ENCODE measurements around the gene GOLGA7B. TPM values are rescaled to one million over a fixed set of nuclear protein-coding genes. Genes with fewer than 3 reads are reported as not detected.

Gene GOLGA7B
- total and polyA plus RNA-seq, 9 of the 15 experiments (the other 6 are each of a cell fraction or from before 2014, with no cell fraction given): 0.03 to 0.07 (median 0.04) TPM; not detected in 3

DNA sequence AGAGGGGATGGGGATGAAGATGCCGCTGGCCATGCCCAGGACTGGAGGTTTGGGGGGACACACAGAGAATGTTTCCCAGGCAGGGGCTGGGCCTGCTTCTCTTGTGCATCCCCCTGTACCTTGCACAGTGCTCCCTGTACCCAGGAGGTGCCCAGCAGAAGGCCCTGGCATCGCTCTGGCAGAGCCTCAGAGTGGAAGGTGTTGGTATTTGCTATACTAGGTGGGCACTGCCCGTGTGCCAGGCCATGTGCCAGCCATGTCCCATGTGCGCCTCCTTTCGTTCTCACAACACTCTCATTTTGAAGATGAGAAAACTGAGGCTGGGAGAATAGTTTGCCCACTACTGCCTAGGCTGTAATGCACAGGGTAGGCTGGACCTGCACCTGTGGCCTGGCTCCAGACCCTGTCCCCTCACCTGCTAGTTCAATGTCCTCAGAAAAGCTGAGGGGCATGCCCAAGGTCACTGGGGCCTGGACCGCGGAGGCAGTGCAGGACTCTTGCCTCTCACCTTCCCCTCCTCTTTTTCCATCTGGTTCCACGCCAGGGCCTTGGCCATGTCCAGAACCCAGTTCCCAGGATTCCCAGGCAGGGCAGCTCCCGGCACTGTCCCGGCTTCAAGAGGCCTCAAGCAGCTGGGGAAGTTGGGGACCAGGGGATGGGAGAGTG is 64.7 kb downstream of the GOLGA7B start:
- TF ChIP-seq, protein P1, sequence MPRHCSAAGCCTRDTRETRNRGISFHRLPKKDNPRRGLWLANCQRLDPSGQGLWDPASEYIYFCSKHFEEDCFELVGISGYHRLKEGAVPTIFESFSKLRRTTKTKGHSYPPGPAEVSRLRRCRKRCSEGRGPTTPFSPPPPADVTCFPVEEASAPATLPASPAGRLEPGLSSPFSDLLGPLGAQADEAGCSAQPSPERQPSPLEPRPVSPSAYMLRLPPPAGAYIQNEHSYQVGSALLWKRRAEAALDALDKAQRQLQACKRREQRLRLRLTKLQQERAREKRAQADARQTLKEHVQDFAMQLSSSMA (CRISPR knock-in tag; IDR thresholded peaks at IDR 0.05): no peak
- TF ChIP-seq ZNF197 (CRISPR knock-in tag; IDR thresholded peaks at IDR 0.05; ENCODE audit: low read depth) (no peak), SRSF1 (IDR thresholded peaks at IDR 0.05; ENCODE audit: low read depth, low read length) (no peak), SETDB1 (IDR thresholded peaks at IDR 0.05; ENCODE audit: low read length) (no peak), ZZZ3 (IDR thresholded peaks at IDR 0.05) (no peak), ZNF717 (CRISPR knock-in tag; IDR thresholded peaks at IDR 0.05) (no peak), MECOM (CRISPR knock-in tag; IDR thresholded peaks at IDR 0.05) (no peak), DNMT1 (IDR thresholded peaks at IDR 0.05) (no peak), ZNF133 (CRISPR knock-in tag; IDR thresholded peaks at IDR 0.05) (no peak), BHLHE40 (IDR thresholded peaks at IDR 0.05; ENCODE audit: low read length) (no peak), XRCC3 (IDR thresholded peaks at IDR 0.05) (no peak), CHD4 (IDR thresholded peaks at IDR 0.05; ENCODE audit: insufficient read depth, insufficient replicate concordance, low read depth, low read length, poor library complexity, severe bottlenecking) (no peak)
- TF ChIP-seq, protein P2, sequence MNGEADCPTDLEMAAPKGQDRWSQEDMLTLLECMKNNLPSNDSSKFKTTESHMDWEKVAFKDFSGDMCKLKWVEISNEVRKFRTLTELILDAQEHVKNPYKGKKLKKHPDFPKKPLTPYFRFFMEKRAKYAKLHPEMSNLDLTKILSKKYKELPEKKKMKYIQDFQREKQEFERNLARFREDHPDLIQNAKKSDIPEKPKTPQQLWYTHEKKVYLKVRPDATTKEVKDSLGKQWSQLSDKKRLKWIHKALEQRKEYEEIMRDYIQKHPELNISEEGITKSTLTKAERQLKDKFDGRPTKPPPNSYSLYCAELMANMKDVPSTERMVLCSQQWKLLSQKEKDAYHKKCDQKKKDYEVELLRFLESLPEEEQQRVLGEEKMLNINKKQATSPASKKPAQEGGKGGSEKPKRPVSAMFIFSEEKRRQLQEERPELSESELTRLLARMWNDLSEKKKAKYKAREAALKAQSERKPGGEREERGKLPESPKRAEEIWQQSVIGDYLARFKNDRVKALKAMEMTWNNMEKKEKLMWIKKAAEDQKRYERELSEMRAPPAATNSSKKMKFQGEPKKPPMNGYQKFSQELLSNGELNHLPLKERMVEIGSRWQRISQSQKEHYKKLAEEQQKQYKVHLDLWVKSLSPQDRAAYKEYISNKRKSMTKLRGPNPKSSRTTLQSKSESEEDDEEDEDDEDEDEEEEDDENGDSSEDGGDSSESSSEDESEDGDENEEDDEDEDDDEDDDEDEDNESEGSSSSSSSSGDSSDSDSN (IDR thresholded peaks at IDR 0.05; ENCODE audit: borderline replicate concordance in 1 of 2, low read depth in 2 of 2, low read length in 2 of 2): no peak
- TF ChIP-seq, protein P3, sequence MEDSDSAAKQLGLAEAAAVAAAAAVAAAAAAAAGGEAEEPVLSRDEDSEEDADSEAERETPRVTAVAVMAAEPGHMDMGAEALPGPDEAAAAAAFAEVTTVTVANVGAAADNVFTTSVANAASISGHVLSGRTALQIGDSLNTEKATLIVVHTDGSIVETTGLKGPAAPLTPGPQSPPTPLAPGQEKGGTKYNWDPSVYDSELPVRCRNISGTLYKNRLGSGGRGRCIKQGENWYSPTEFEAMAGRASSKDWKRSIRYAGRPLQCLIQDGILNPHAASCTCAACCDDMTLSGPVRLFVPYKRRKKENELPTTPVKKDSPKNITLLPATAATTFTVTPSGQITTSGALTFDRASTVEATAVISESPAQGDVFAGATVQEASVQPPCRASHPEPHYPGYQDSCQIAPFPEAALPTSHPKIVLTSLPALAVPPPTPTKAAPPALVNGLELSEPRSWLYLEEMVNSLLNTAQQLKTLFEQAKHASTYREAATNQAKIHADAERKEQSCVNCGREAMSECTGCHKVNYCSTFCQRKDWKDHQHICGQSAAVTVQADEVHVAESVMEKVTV (CRISPR knock-in tag; IDR thresholded peaks at IDR 0.05): no peak
- TF ChIP-seq, protein P4, sequence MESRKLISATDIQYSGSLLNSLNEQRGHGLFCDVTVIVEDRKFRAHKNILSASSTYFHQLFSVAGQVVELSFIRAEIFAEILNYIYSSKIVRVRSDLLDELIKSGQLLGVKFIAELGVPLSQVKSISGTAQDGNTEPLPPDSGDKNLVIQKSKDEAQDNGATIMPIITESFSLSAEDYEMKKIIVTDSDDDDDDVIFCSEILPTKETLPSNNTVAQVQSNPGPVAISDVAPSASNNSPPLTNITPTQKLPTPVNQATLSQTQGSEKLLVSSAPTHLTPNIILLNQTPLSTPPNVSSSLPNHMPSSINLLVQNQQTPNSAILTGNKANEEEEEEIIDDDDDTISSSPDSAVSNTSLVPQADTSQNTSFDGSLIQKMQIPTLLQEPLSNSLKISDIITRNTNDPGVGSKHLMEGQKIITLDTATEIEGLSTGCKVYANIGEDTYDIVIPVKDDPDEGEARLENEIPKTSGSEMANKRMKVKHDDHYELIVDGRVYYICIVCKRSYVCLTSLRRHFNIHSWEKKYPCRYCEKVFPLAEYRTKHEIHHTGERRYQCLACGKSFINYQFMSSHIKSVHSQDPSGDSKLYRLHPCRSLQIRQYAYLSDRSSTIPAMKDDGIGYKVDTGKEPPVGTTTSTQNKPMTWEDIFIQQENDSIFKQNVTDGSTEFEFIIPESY (CRISPR knock-in tag; IDR thresholded peaks at IDR 0.05): no peak
- Histone ChIP-seq H3K36me3 (ENCODE audit: control insufficient read depth, insufficient read depth, low read length) (no peaks in the 10 kb centered on the region), H3K9ac (ENCODE audit: insufficient read depth in 1 of 2, low read depth in 2 of 2, low read length in 2 of 2) (no peak overlapping the region), H2AFZ (ENCODE audit: low read depth, low read length) (no peak overlapping the region), H4K20me1 (replicated peaks; ENCODE audit: control insufficient read depth, insufficient read depth, low read length) (0 out of 2 replicates have a peak, but pooled peaks cover 5% of the 10 kb centered on the region), H3K79me2 (ENCODE audit: control insufficient read depth, insufficient read depth, low read length) (no peaks in the 10 kb centered on the region), H3K9me3 (replicated peaks; ENCODE audit: control insufficient read depth, insufficient read depth, low read depth, low read length) (no peaks in the 10 kb centered on the region), H3K9me1 (ENCODE audit: control insufficient read depth, insufficient read depth, low read length) (no peaks in the 10 kb centered on the region), H3K4me3 (no peak overlapping the region), H3K4me2 (ENCODE audit: insufficient read depth, low read length) (no peak overlapping the region), H3K4me1 (replicated peaks in 1 of 2; ENCODE audit: control insufficient read depth in 2 of 2, insufficient read depth in 2 of 2, low read length in 2 of 2) (peaks cover 0 to 8% of the 10 kb centered on the region in 2 experiments; a peak in 2 of 5 replicates), H3K27me3 (ENCODE audit: control insufficient read depth in 2 of 2, insufficient read depth in 2 of 2, low read length in 2 of 2) (peaks cover 0 to 18% of the 10 kb centered on the region in 2 experiments; a peak in 2 of 5 replicates), H3K27ac (ENCODE audit: extremely low read depth, low read depth, low read length) (no peak overlapping the region)
- no peak for FAIRE-seq
- 0% methylated on average over 8 of the region's 10 CpGs for WGBS (ENCODE audit: insufficient coverage, low coverage, missing lambda C conversion rate)
- intact Hi-C loops (cut with micrococcal nuclease): loop anchor here (1.0 to 10.0 kb wide), 3 partner anchors 114 to 390 kb away; no protein-coding TSS in a partner anchor
- ChIA-PET POLR2A (interaction anchor here (0.6 kb wide), 1 partner anchor 131 kb away, joined by 3 read pairs; no protein-coding TSS in a partner anchor), CTCF (ENCODE audit: low intra/inter-chr PET ratio) (interaction anchor here (1.2 to 1.6 kb wide), 3 partner anchors 127 to 131 kb away, joined by 3 to 9 read pairs (median 6); no protein-coding TSS in a partner anchor)
- peak; percentile 39 for ATAC-seq
- in situ Hi-C loops (cut with MboI): loop anchor here (25.0 kb wide), 1 partner anchor 398 kb away; no protein-coding TSS in a partner anchor
- no peak for DNase-seq (ENCODE audit: extremely low read depth in 1 of 4, low spot score in 3 of 4)
- BruUV-seq (replicated peaks): no TSS peak

Data from K562 (cell line).